LNCAP (cell line): Measurements from ENCODE around the gene IFNAR1.

Source experiments
- CTCF ChIP-seq: fragments of 450-650 bp; IDR thresholded peaks from 2 replicates; pipeline ENCODE4 v1.5.1; 2017; ENCODE audit warnings: mild to moderate bottlenecking

IFNAR1 gene

GRCh38 chr21:33402001-33402979 lies 77.5 kb downstream of the IFNAR1 start:
- no peak for TF ChIP-seq CTCF

- TF ChIP-seq CTCF: no peak
These were observed 78.5 kb downstream of the IFNAR1 start, which contains the start of gene IFNGR2 for GRCh38 chr21:33403128-33403785. Gene IFNGR2 (plus strand): TSS chr21:33403413. CDS start chr21:33403544, 131 bp downstream.

- TF ChIP-seq CTCF: no peak
These were observed 79.2 kb downstream of the IFNAR1 start for GRCh38 chr21:33403786-33404585.

GRCh38 chr21:33406493-33406892 lies 81.7 kb downstream of the IFNAR1 start:
- no peak for TF ChIP-seq CTCF
